ENCODE data around the gene GOLGA8T. TPM values are rescaled to one million over a fixed set of nuclear protein-coding genes. Genes with fewer than 3 reads are reported as not detected.
"Not testable (repeated sequence)": the region's sequence is repeated elsewhere in the genome, so short reads cannot be mapped to it uniquely, and the experiment has no call there.

GOLGA8T gene, protein sequence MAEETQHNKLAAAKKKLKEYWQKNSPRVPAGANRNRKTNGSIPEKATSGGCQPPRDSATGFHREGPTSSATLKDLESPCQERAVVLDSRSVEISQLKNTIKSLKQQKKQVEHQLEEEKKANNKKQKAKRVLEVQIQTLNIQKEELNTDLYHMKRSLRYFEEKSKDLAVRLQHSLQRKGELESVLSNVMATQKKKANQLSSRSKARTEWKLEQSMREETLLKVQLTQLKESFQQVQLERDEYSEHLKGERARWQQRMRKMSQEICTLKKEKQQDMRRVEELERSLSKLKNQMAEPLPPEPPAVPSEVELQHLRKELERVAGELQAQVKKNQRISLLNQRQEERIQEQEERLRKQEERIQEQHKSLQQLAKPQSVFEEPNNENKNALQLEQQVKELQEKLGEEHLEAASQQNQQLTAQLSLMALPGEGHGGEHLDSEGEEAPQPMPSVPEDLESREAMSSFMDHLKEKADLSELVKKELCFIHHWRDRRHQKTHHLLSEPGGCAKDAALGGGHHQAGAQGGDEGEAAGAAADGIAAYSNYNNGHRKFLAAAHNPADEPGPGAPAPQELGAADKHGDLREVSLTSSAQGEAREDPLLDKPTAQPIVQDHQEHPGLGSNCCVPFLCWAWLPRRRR
- under 1 TPM; 0.14 to 0.49 TPM for total RNA-seq

DNA sequence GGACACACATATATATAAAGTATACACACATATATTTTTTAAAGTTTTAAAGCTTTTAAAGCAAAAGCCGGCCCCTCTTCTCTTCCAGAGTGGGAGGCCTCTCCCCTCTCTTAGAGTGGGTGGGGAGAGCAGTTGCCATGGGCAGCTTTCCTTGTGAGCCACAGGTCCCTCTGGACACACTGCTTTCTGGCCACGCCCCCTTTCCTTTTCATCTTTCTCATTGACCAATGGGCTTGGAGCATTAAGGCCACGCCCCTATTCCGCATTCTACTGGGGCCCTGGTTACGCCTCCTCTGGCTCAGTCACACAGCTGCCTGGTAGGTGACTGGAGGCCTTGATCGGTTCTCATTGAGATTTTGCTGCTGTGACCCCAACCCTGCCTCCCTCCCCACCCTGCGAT, at the start of gene GOLGA8T:
GOLGA8T (plus strand) TSS at position 301 of the 400 bp plus-strand sequence; CDS start at position 399, 98 bp downstream.
- not testable (repeated sequence) for H3K27ac Mint-ChIP-seq; ATAC-seq; H3K9me3 Mint-ChIP-seq; H3K36me3 Mint-ChIP-seq; DNase-seq (ENCODE audit: low spot score in 2 of 2)

DNA sequence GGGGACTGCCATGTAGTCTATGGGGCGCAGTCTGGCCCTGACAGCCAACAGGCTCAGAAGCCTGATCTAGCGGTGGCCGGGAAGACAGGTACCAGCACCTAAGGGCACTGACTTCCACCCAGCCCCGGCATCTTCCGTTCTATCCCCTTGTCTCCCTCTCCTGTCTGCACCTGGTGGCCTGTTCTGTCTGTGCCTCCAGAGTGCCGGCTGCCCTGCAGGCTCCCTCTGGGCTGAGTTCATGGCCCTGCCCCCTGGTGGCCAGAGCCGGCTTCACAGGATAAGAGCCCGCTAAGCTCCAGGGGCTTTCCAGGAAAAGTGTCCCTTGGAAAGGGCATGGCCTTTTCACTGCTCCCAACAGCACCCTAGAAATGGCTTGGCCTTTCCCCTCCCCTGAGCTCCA, 37.0 kb upstream of the GOLGA8T start:
- peak; percentile 73 to 75 for ATAC-seq
- not testable (repeated sequence) for DNase-seq (ENCODE audit: low spot score in 2 of 2); H3K27ac Mint-ChIP-seq; H3K9me3 Mint-ChIP-seq; H3K36me3 Mint-ChIP-seq

DNA sequence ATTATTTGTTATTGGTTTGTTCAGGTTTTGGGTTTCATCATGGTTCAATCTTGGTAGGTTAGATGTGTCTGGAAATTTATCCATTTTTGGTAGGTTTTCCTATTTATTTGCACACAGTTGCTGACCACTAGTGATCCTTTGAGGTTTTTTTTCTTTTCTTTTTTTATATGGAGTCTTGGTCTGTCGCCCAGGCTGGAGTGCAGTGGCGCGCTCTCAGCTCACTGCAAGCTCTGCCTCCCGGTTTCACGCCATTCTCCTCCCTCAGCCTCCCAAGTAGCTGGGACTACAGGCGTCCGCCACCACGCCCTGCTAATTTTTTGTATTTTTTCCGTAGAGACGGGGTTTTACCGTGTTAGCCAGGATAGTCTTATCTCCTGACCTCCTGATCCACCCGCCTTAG, 32.0 kb upstream of the GOLGA8T start:
- not testable (repeated sequence) for DNase-seq (ENCODE audit: low spot score in 2 of 2); ATAC-seq; H3K9me3 Mint-ChIP-seq; H3K36me3 Mint-ChIP-seq; H3K27ac Mint-ChIP-seq

DNA sequence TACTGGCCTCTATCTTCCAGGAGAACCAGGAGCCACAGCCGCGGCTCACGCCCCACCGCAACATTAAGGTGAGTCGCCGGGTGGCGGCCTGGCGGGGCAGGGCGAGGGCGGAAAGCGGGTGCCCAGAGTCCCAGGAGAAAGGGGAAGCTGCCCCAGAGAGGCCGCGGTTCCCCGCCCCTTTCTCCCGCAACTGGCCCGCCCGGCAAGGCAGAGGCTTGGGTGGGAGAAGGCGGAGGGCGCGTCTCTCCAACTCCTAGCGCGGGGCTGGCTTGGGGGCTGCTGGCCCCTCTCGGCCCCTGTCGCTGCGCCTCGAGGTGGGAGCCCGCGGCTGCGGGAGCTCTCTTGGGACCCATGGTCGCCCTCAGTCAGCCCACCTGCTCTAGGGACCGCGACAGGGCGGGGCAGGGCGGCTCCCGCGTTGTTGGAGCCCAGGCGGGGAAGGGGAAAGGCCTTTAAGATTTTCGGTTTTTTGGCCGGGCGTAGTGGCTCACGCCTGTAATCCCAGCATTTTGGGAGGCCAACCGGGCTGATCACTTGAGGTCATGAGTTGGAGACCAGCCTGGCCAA, 30.8 kb upstream of the GOLGA8T start:
- not testable (repeated sequence) for H3K9me3 Mint-ChIP-seq; H3K36me3 Mint-ChIP-seq; DNase-seq (ENCODE audit: low spot score in 2 of 2); H3K27ac Mint-ChIP-seq
- peak; percentile 67 to 79 for ATAC-seq

DNA sequence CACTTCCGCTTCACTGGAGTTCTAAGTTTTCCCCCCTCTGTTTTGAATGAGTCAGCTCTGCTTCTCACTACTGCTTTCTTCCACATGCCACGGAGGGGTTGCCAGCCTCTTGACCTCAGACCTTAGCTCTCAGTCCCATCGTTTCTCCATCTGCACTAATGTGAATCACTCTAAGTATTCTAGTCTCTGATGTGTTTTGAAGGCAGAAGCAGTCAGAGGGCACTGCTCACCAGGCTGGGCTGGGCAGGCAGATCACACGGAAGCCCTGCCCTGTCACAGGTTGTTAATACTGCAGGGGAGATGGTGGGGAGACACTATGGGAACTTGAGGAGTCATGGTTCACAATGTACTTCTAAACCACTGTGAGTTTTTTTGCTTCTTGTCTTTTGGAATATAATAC, 24.3 kb upstream of the GOLGA8T start:
- not testable (repeated sequence) for H3K9me3 Mint-ChIP-seq; H3K36me3 Mint-ChIP-seq; H3K27ac Mint-ChIP-seq; DNase-seq (ENCODE audit: low spot score in 2 of 2)
- peak; percentile 30 to 56 for ATAC-seq

DNA sequence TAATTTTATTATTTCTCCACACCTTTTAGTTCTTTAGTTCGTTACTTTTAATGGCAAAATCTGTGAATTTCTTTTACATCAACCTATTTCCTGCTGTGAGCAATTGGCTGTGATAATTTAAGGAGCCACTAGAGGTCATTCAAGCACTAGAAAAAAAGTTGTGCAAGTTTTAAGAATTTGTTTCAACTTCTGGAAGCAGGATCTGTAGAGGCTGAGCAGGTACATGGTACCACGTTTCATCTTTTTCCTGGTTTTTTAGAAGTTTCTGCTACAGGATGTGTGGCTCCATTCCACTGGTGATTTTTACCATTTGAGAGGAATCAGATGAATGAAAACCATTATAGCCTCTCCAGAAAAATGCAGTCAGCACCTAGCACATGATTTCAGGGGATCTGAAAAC, 4.8 kb upstream of the GOLGA8T start:
- ATAC-seq; H3K36me3 Mint-ChIP-seq; H3K27ac Mint-ChIP-seq; DNase-seq (ENCODE audit: low spot score in 2 of 2); H3K9me3 Mint-ChIP-seq: not testable (repeated sequence)

DNA sequence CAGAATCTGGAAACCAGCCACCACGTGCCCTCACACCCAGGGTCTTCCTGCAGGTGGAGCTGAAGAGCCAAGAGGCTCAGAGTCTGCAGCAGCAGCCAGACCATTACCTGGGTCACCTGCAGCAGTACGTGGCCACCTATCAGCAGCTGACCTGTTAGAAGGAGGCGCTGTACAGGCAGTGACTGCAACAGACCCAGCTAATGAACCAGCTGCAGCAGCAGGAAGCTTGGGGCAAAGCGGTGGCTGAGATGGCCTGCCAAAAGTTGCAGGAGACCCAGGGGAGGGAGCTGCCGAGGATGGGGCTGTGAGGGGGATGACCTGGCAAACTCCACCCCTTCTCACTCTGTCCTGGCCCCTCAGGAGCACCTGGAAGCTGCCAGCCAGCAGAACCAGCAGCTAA, 8.4 kb downstream of the GOLGA8T start:
- not testable (repeated sequence) for H3K9me3 Mint-ChIP-seq; H3K36me3 Mint-ChIP-seq; ATAC-seq; DNase-seq (ENCODE audit: low spot score in 2 of 2); H3K27ac Mint-ChIP-seq

DNA sequence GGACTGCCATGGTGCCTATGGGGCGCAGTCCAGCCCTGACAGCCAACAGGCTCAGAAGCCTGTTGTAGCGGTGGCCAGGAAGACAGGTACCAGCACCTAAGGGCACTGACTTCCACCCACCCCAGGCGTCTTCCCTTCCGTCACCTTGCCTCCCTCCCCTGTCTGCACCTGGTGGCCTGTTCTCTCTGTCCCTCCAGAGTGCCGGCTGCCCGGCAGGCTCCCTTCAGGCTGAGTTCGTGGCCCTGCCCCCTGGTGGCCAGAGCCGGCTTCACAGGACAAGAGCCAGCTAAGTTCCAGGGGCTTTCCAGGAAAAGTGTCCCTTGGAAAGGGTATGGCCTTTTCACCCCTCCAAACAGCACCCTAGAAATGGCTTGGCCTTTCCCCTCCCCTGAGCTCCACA, 15.0 kb downstream of the GOLGA8T start:
- not testable (repeated sequence) for ATAC-seq, H3K9me3 Mint-ChIP-seq

DNA sequence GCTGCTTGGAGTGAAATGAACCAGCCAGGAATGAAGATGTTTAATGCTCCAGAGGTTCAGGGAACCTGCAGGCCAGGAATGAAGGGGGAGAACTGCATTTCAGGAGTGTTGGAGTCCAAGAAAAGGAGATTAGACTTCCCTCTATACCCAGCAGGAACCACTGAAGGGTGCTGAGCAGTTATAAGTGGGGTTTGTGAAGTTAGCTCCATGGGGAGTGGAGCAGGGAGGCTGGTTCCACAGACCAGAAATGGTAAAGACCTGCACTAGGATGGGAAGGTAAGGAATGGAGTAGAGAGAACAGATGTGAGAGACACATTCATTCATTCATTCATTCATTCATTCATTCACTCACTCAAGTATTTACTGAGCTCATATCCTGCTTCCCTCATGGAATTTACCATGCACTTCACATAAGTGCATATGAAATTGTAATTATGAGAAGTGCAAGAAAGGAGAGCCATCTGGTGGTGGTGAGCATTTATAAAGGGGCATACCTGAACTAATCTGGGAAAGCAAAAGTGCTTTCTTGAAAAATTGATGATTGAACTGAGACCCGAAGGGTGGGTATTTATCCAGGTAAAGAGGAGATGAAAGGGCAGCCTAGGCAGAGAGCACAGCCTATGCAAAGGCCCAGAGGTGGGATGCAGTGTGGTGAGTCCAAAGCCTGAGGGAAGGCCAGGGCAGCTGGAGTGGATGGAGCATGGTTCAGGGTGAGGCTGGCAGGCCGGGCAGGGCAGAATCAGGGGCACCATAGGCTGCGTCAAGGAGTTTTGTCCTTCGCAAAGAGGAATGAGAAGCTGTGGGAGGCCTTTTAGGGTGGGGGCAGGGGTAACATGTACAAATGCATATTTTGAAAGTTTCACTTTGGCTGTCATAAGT, 27.9 kb downstream of the GOLGA8T start:
- H3K36me3 Mint-ChIP-seq; H3K27ac Mint-ChIP-seq; ATAC-seq; H3K9me3 Mint-ChIP-seq; DNase-seq (ENCODE audit: low spot score in 2 of 2): not testable (repeated sequence)

More for the DNA sequence above, 15.0 kb downstream of the GOLGA8T start:
- H3K27ac Mint-ChIP-seq; DNase-seq (ENCODE audit: low spot score in 2 of 2); H3K36me3 Mint-ChIP-seq: not testable (repeated sequence)

DNA sequence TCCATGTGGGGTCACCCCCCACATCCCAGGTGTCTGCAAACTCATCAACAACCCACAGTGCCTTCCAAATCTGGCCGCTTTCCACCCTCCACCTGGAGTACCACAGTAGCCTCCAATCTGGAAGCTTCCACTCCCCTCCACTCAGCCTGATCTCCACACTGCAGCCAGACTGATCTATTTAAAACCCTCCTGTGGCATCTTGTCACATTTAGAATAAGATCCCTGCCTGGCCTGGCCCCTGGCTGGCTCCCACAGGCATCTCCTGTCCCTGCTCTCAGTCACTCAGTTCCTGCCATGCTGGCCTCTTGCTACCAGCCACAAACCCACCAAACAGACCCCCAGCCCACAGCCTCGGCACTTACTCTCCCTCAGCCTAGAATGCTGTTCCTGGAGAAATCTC, 28.9 kb downstream of the GOLGA8T start:
- DNase-seq (ENCODE audit: low spot score in 2 of 2), result not testable (repeated sequence)

DNA sequence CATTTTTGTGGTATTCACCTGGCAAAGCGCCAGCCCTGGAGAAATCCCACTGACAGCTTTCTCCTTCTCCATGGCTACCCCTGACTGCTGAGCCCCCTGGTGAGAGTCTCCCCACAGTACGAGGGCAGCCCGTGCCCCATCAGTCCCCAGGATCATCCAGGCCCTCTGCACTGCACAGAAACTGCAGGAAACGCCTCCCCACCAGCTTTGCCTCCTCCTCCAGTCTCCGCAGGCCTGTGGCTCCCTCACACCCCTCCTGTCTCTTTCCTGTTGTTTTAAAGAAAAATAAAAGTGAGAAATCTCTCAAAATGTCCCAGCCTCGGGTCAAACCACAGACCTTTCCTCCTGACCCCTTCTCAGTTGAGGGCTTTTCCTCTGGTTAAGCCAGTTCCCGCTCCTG, 29.4 kb downstream of the GOLGA8T start:
- not testable (repeated sequence) for H3K9me3 Mint-ChIP-seq; DNase-seq (ENCODE audit: low spot score in 2 of 2); H3K36me3 Mint-ChIP-seq; H3K27ac Mint-ChIP-seq
- peak; percentile 41 to 55 for ATAC-seq

More for the DNA sequence above, 28.9 kb downstream of the GOLGA8T start:
- not testable (repeated sequence) for H3K9me3 Mint-ChIP-seq, H3K27ac Mint-ChIP-seq, H3K36me3 Mint-ChIP-seq, ATAC-seq

DNA sequence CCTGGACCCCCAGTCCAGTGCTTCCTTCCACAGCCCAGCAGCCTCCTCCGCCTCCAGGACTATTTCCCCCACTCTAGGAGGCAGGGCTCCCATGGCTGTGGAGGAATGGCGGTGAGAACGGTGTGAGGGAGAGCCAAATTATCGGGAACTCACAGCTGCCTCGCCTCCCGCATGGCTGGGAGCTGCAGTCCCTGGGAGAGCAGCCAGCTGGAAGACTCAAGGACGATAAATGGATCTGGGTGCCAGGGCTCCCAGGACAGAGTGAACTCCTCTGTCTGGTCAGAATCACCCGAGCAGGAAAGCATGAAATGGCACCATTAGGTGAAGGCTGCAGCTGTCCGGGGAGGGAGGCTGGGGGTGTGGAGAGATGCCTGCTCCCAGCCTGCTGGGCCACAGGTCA, 32.6 kb downstream of the GOLGA8T start:
- H3K36me3 Mint-ChIP-seq; H3K9me3 Mint-ChIP-seq; DNase-seq (ENCODE audit: low spot score in 2 of 2); H3K27ac Mint-ChIP-seq; ATAC-seq: not testable (repeated sequence)

DNA sequence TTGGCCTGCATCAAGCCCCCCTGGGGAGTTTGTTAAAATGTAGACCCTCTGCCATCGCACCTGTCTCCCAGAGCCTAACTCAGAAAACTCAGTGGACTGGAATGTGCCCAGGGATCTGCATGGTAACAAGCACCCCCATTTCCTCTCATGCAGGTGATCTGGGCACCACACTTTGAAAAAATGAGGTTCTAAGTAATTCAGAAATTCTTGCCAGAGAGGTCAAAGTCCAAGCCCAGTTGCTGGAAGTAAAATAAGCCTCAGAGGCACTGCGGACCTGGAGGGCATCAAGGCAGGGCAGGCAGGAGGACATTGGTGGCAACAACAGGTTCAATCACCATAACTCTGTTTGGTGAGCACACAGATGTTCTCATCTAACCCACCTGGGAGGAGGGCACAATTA, 33.0 kb downstream of the GOLGA8T start:
- ATAC-seq, H3K9me3 Mint-ChIP-seq, H3K27ac Mint-ChIP-seq: not testable (repeated sequence)

DNA sequence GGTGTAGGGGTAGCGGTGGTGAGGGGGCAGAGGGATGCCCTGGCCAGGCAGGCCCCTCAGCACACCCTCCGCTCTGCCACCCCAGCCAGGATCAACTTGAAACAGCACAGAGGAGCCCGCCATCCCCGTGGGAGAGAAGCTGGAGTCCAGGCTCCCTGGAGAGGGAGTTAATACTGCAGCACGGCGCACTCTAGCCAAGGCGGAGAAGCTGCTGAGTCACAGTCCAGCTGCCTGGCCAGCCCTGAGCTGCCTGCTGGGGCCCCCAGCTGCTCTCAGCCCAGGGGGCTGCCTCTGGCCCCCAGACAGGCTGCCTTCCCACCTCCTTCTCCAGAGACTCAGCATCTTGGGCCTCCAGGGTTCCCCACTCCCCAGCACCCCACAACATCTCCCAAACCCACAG, 36.6 kb downstream of the GOLGA8T start:
- not testable (repeated sequence) for H3K27ac Mint-ChIP-seq; ATAC-seq; H3K9me3 Mint-ChIP-seq; H3K36me3 Mint-ChIP-seq; DNase-seq (ENCODE audit: low spot score in 2 of 2)

More for the DNA sequence above, 33.0 kb downstream of the GOLGA8T start:
- not testable (repeated sequence) for H3K36me3 Mint-ChIP-seq; DNase-seq (ENCODE audit: low spot score in 2 of 2)

DNA sequence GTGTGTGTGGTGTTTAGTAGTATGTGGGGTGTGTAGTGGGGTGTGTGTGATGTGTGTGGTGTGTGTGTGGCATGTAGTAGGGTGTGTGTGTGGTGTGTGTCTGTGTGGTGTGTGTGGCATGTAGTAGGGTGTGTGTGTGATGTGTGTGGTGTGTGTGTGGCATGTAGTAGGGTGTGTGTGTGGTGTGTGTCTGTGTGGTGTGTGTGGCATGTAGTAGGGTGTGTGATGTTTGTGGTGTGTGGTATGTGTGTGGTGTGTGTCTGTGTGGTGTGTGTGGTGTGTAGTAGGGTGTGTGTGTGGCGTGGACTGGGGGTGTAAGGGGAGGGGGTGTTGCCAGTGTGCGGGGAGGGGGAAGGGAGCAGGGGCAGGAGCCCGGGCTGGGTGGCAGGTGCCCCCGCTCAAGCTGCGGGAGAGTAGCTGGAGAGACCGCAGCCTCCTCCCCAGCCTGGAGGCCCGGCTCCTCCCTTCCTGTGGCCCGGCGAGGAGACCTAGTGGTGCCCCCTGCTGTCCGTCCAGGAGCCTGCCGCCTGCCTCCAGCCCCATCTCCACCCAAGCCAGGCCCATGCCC, 38.3 kb downstream of the GOLGA8T start:
- H3K9me3 Mint-ChIP-seq, H3K36me3 Mint-ChIP-seq, H3K27ac Mint-ChIP-seq: not testable (repeated sequence)
- DNase-seq (ENCODE audit: low spot score in 2 of 2) (peak; percentile 66 to 92), ATAC-seq (peak; percentile 82 to 96)

DNA sequence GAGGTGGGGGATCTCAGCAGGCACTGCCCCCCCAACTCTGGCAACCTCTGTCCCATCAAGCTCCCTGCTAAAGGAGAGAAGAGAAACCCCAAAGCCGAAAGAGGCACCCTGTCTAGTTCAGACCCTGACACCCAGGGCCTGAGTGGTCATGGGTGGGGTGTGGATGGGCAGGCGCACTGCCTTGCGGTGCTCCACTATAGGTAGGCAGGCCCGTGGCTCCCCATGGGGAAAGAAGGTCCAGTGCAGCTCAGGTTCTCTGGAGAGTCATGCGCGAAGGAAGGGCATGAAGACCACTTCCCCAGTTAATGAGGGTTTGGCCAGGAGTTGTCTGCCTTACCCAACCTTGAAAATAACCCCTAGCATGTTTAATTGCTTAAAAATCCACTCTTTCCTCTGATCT, 40.4 kb downstream of the GOLGA8T start:
- not testable (repeated sequence) for DNase-seq (ENCODE audit: low spot score in 2 of 2); H3K36me3 Mint-ChIP-seq; H3K9me3 Mint-ChIP-seq; H3K27ac Mint-ChIP-seq; ATAC-seq
